GM12878 (cell line): ENCODE measurements around the gene THBD. TPM values are rescaled to one million over a fixed set of nuclear protein-coding genes. Genes with fewer than 3 reads are reported as not detected.

Experiments
- ATAC-seq: fragments of 200-7000 bp; cut with Tn5 transposase; 3 replicates; pipeline ENCODE4 v1.9.1; 2020; ENCODE audit warnings: mild to moderate bottlenecking, moderate library complexity
- BruUV-seq: library from RNA; stranded (reverse); fragments of 400-500 nt; replicated peaks from 2 replicates; lab custom pipeline; 2021; lab: Mats Ljungman, UMichigan
- CTCF ChIA-PET: fragments of 300-600 bp; sonication (Branson Sonifier 250); formaldehyde crosslinking; extraction: SDS; loops from one replicate; lab custom pipeline; 2021; ENCODE audit warnings: inconsistent platforms; lab: Yijun Ruan, JAX
- POLR2A ChIA-PET: fragments of 350-600 bp; formaldehyde crosslinking; extraction: SDS; loops from one replicate; lab custom pipeline; 2021; ENCODE audit warnings: inconsistent platforms; lab: Charles Lee
- RAD21 ChIA-PET: fragments of 300-600 bp; sonication (Branson Sonifier 250); formaldehyde crosslinking; loops from one replicate; lab custom pipeline; 2023; ENCODE audit warnings: antibody characterized with exemption; ENCODE audit not compliant: unreplicated experiment; lab: Charles Lee
- SMC1A ChIA-PET: fragments of 300-600 bp; sonication (Branson Sonifier 250); formaldehyde crosslinking; loops from one replicate; lab custom pipeline; 2023; ENCODE audit not compliant: unreplicated experiment, uncharacterized antibody; lab: Charles Lee
- DNase-seq: peaks from one replicate; pipeline ENCODE4 v3.0.0-alpha.2; 2011; ENCODE audit warnings: low read depth, low spot score
- FAIRE-seq: peaks from 3 replicates; lab custom pipeline; 2011; peaks lifted over from hg19 to GRCh38; lab: Jason Lieb, UNC
- H2AFZ ChIP-seq: 2 replicates; pipeline ENCODE4 v1.6.0; 2011; ENCODE audit warnings: low read depth, low read length, control low read depth; ENCODE audit not compliant: control insufficient read depth
- H3K27ac ChIP-seq: 2 replicates; pipeline ENCODE4 v1.5.1; 2011; ENCODE audit warnings: control low read depth; ENCODE audit not compliant: control insufficient read depth, insufficient read depth
- H3K27me3 ChIP-seq, 2 experiments: replicated peaks in 1 of 2; 2 replicates each; pipeline versions ENCODE4 v1.6.0 to v1.6.1; 2011; ENCODE audit warnings: low read length in 1 of 2; ENCODE audit not compliant: control insufficient read depth in 2 of 2, insufficient read depth in 2 of 2
- H3K36me3 ChIP-seq, 2 experiments: 2 replicates each; pipeline ENCODE4 v1.5.1; 2011; ENCODE audit warnings: low read length in 1 of 2; ENCODE audit not compliant: control insufficient read depth in 2 of 2, insufficient read depth in 2 of 2
- H3K4me1 ChIP-seq: 2 replicates; pipeline ENCODE4 v1.6.1; 2011; ENCODE audit warnings: mild to moderate bottlenecking, low read length, moderate library complexity, mixed read lengths; ENCODE audit not compliant: control insufficient read depth, insufficient read depth
- H3K4me2 ChIP-seq: 2 replicates; pipeline ENCODE4 v1.6.0; 2011; ENCODE audit warnings: control low read depth; ENCODE audit not compliant: control insufficient read depth, insufficient read depth
- H3K4me3 ChIP-seq: fragments of 200-600 bp; sonication (generic); 2 replicates; pipeline ENCODE4 v1.5.1; 2016
- H3K79me2 ChIP-seq: 2 replicates; pipeline ENCODE4 v1.6.0; 2011; ENCODE audit warnings: low read length; ENCODE audit not compliant: control insufficient read depth, insufficient read depth
- H3K9ac ChIP-seq: 2 replicates; pipeline ENCODE4 v1.8.0; 2011; ENCODE audit warnings: low read length, control low read depth, mixed read lengths; ENCODE audit not compliant: control insufficient read depth, insufficient read depth
- H3K9me3 ChIP-seq: replicated peaks from 3 replicates; pipeline ENCODE4 v1.5.1; 2011; ENCODE audit warnings: mild to moderate bottlenecking, low read length; ENCODE audit not compliant: control insufficient read depth, insufficient read depth
- H4K20me1 ChIP-seq: 2 replicates; pipeline ENCODE4 v1.6.0; 2011; ENCODE audit not compliant: control insufficient read depth, insufficient read depth
- BRCA1 ChIP-seq: IDR thresholded peaks from 2 replicates; pipeline ENCODE4 v1.6.1; 2011; ENCODE audit warnings: low read depth, low read length, improper control_type of control experiment
- CBX5 ChIP-seq: sonication (generic); IDR thresholded peaks from 2 replicates; pipeline ENCODE4 v1.6.1; 2016; ENCODE audit warnings: low read depth, moderate library complexity, mild to moderate bottlenecking, inconsistent platforms
- CTCF ChIP-seq, 3 experiments: IDR thresholded peaks in 2 of 3; conservative IDR thresholded peaks in 1 of 3; 2 replicates each; pipeline ENCODE4 v1.5.1; 2011; ENCODE audit warnings: low read depth in 3 of 3, low read length in 3 of 3, mild to moderate bottlenecking in 3 of 3, control low read depth in 2 of 3, moderate library complexity in 2 of 3, inconsistent platforms in 1 of 3, mixed read lengths in 1 of 3; ENCODE audit not compliant: control insufficient read depth in 2 of 3, insufficient read depth in 1 of 3; ENCODE audit errors: extremely low read depth in 1 of 3
- DPF2 ChIP-seq: fragments of 450-650 bp; IDR thresholded peaks from 2 replicates; pipeline ENCODE4 v1.6.1; 2017; ENCODE audit warnings: mild to moderate bottlenecking
- E2F8 ChIP-seq: fragments of 450-650 bp; IDR thresholded peaks from 2 replicates; pipeline ENCODE4 v1.6.1; 2018; ENCODE audit warnings: mild to moderate bottlenecking, low read depth, moderate library complexity; ENCODE audit not compliant: partially characterized antibody
- EP300 ChIP-seq, 2 experiments: fragments of 150-350 bp in 1 of 2; IDR thresholded peaks; 2 replicates each; pipeline ENCODE4 v1.6.1; 2011 to 2012; ENCODE audit warnings: low read depth in 2 of 2, low read length in 2 of 2, borderline replicate concordance in 1 of 2, improper control_type of control experiment in 1 of 2, inconsistent platforms in 1 of 2; ENCODE audit not compliant: control insufficient read depth in 1 of 2
- ETV6 ChIP-seq, 2 experiments: fragments of 450-650 bp in 1 of 2; IDR thresholded peaks in 1 of 2; conservative IDR thresholded peaks in 1 of 2; 2 replicates each; pipeline ENCODE4 v1.6.1; 2014; ENCODE audit warnings: antibody characterized with exemption in 1 of 2, borderline replicate concordance in 1 of 2, low read depth in 1 of 2, mild to moderate bottlenecking in 1 of 2, moderate library complexity in 1 of 2
- FOS ChIP-seq: IDR thresholded peaks from 3 replicates; pipeline ENCODE4 v1.6.1; 2011; ENCODE audit warnings: borderline replicate concordance; ENCODE audit not compliant: insufficient read length; ENCODE audit errors: extremely low read depth
- FOXK2 ChIP-seq: fragments of 450-650 bp; IDR thresholded peaks from 2 replicates; pipeline ENCODE4 v1.6.1; 2017; ENCODE audit warnings: mild to moderate bottlenecking, moderate library complexity
- FOXM1 ChIP-seq: IDR thresholded peaks from 2 replicates; pipeline ENCODE4 v1.6.1; 2012; ENCODE audit warnings: low read depth, mild to moderate bottlenecking, inconsistent platforms, low read length, moderate library complexity
- IRF3 ChIP-seq: fragments of 450-650 bp; IDR thresholded peaks from 2 replicates; pipeline ENCODE4 v1.6.1; 2014; ENCODE audit warnings: mild to moderate bottlenecking
- PBX3 ChIP-seq: IDR thresholded peaks from 2 replicates; pipeline ENCODE4 v1.6.1; 2011; ENCODE audit warnings: mild to moderate bottlenecking, low read depth, low read length, moderate library complexity; ENCODE audit not compliant: insufficient replicate concordance
- SMAD1 ChIP-seq: fragments of 450-650 bp; IDR thresholded peaks from 2 replicates; pipeline ENCODE4 v1.6.1; 2018; ENCODE audit warnings: mild to moderate bottlenecking, low read depth; ENCODE audit not compliant: partially characterized antibody
- STAT1 ChIP-seq: fragments of 450-650 bp; conservative IDR thresholded peaks from 2 replicates; pipeline ENCODE4 v1.6.1; 2014; ENCODE audit warnings: antibody characterized with exemption, mild to moderate bottlenecking
- WGBS: methylation state at CpG from one replicate; pipeline ENCODE4 v1.1.6; 2016; ENCODE audit warnings: low lambda C conversion rate; ENCODE audit not compliant: insufficient replicate concordance, insufficient coverage; ENCODE audit errors: missing lambda C conversion rate; 5-methylcytosine and 5-hydroxymethylcytosine counted together
- in situ Hi-C: fragments of 300-500 bp; cut with MboI; formaldehyde crosslinking; loops from 9 replicates; pipeline ENCODE4 v1.14.3; 2018; ENCODE audit warnings: mixed read lengths
- intact Hi-C: fragments of 100-400 bp; cut with micrococcal nuclease; formaldehyde crosslinking; loops from one replicate; pipeline ENCODE4 v1.14.2; 2022; ENCODE audit not compliant: unreplicated experiment
- polyA plus RNA-seq, 11 experiments: library from polyadenylated mRNA; depleted of rRNA in 4 of 11; unstranded in 6 of 11; stranded (reverse) in 5 of 11; fragments of >200 nt; fragmentation: Nextera tagmentation in 4 of 11; fragmentation: Illumina TruSeq in 1 of 11; extraction: Ambion mirVana in 4 of 11; extraction: Trizol in 1 of 11; gene quantifications; 1 replicate in 1 of 11; 2 replicates in 10 of 11; pipeline versions ENCODE4 v1.2.1 to v1.2.3, GENCODE V29; 2011 to 2016; ENCODE audit warnings: inconsistent platforms in 2 of 11, missing spikeins in 2 of 11, low read depth in 1 of 11
- total RNA-seq, 4 experiments: library from RNA; depleted of rRNA in 3 of 4; stranded (reverse); fragments of >200 nt in 3 of 4; fragmentation: Illumina TruSeq in 1 of 4; extraction: Trizol in 1 of 4; gene quantifications; 2 replicates each; pipeline versions ENCODE4 v1.2.1 to v1.2.3, GENCODE V29; 2013 to 2021

The THBD gene
- total and polyA plus RNA-seq, 10 of the 15 experiments (the other 5 are each of a cell fraction or from before 2014, with no cell fraction given), result not detected

GRCh38 chr20:23010096-23010495, 39.4 kb downstream of the THBD start (continued):
- no peak for TF ChIP-seq IRF3
- no peak for TF ChIP-seq PBX3
- no peak for TF ChIP-seq CTCF (IDR thresholded peaks at IDR 0.05 in 2 of 3, conservative IDR thresholded peaks at IDR 0.05 in 1 of 3; ENCODE audit: control insufficient read depth in 2 of 3, extremely low read depth in 1 of 3, insufficient read depth in 1 of 3, low read depth in 3 of 3, low read length in 3 of 3)
- no peak for TF ChIP-seq BRCA1
- no peak for TF ChIP-seq ETV6 (conservative IDR thresholded peaks at IDR 0.05 in 1 of 2, IDR thresholded peaks at IDR 0.05 in 1 of 2; ENCODE audit: borderline replicate concordance in 1 of 2, low read depth in 1 of 2)

- no peaks in the 10 kb centered on the region for H4K20me1 ChIP-seq
- no peaks in the 10 kb centered on the region for H3K27me3 ChIP-seq
- intact Hi-C loops, result no loop called here
- FAIRE-seq (no peak), DNase-seq (no peak), ATAC-seq (no peak)
- ChIA-PET SMC1A (no interaction called here), CTCF (interaction anchor here (0.7 kb wide), 1 partner anchor 37 kb away, joined by 4 read pairs; no protein-coding TSS in a partner anchor), POLR2A (no interaction called here), RAD21 (no interaction called here)
- H3K4me1 ChIP-seq, result no peaks in the 10 kb centered on the region
- in situ Hi-C loops, result no loop called here
- no peaks in the 10 kb centered on the region for H3K36me3 ChIP-seq
- no peaks in the 10 kb centered on the region for H3K9me3 ChIP-seq
- H3K9ac ChIP-seq, result no peak overlapping the region
- no peak overlapping the region for H3K27ac ChIP-seq
- no TSS peak for BruUV-seq
- no peak overlapping the region for H3K4me2 ChIP-seq
- H3K4me3 ChIP-seq, result no peak overlapping the region
- TF ChIP-seq ETV6 (conservative IDR thresholded peaks at IDR 0.05 in 1 of 2, IDR thresholded peaks at IDR 0.05 in 1 of 2; ENCODE audit: borderline replicate concordance in 1 of 2, low read depth in 1 of 2) (no peak), CBX5 (no peak), DPF2 (no peak), EP300 (IDR thresholded peaks at IDR 0.05; ENCODE audit: borderline replicate concordance in 1 of 2, control insufficient read depth in 1 of 2, low read depth in 2 of 2, low read length in 2 of 2) (no peak), FOXM1 (no peak), STAT1 (no peak), SMAD1 (no peak), FOXK2 (no peak), E2F8 (no peak), FOS (no peak)
- H2AFZ ChIP-seq, result no peak overlapping the region
- WGBS, result 0% methylated on average over 3 of the region's 3 CpGs
- no peaks in the 10 kb centered on the region for H3K79me2 ChIP-seq
Observed at GRCh38 chr20:23009636-23010035, 39.8 kb downstream of the THBD start.
